Measurements from ENCODE around the gene FBXO4.

DNA sequence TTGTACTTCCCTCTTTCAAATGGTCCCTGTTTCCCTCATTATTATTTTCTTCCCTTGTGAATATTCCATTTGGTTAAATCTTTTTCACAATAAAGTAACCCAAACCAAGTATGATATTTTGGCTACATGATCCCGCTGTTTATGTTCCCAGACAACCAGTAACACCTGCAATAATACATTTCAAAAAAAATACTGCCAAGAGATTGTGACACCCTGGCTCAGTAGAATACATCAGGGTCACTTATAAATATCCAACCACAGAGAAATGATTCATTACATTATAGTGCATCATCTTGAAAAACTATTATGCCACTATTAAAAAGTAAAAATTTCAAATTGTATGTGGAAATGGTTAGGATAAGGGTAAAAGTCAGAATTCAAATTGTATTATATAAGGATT, 47.7 kb upstream of the FBXO4 start:
- TF ChIP-seq CTCF (conservative IDR thresholded peaks at IDR 0.05 in 1 of 2, IDR thresholded peaks at IDR 0.05 in 1 of 2; ENCODE audit: extremely low read depth in 1 of 2, insufficient read depth in 1 of 2, low read depth in 1 of 2, low read length in 2 of 2) (no peak), EZH2 (IDR thresholded peaks at IDR 0.05; ENCODE audit: borderline replicate concordance, low read length) (no peak)

Data from mammary epithelial cell (primary cell).